ENCODE results near the gene MRM2.

MRM2 gene

DNA sequence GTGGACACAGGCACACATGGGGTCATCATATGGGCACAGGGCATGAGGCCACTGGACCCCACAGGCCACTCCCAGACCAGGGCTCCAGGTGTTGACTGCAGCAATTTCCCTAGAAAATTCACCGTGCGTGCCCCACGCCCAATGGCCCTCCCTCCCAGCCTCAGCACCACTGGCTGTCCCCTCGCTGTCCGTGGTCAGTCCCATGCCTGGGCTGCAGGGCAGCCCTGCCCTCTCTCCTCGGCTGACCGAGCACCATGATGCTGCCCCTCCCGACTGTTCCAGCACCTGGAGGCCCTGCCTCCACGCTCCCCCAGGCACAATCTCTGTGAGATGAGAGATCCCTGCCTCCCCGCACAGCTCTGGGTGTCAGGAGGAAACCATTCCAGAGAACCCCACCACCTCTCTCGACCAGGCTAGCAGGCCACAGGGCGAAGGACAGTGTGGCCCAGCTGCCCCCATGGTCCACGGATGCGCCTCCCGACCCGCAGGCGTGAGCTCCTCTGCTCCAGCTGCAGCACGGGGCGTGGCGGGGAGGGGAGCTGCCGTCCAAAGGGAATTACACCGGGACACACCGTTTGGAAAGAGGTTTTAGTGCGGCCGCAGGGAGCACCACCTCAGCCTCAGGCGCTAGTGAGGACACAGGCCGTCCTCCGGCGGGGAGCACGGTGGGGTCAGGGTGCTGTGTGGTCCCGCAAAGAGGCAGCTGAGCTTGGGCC, 12.6 kb upstream of the MRM2 start:
- Histone ChIP-seq H4K12ac (ENCODE audit: low read depth, low read length) (no peak overlapping the region), H3K9me3 (ENCODE audit: insufficient read depth, low read depth, low read length) (no peaks in the 10 kb centered on the region), H3K79me1 (ENCODE audit: low read length) (peaks cover 2% of the 10 kb centered on the region), H3K36me3 (ENCODE audit: control insufficient read depth in 1 of 2, insufficient read depth in 2 of 2, low read length in 2 of 2) (peaks cover 38 to 48% of the 10 kb centered on the region in 2 experiments), H3K9ac (ENCODE audit: low read length) (no peak overlapping the region), H3K4me1 (ENCODE audit: control insufficient read depth in 1 of 2, insufficient read depth in 2 of 2, low read length in 2 of 2) (no peaks in the 10 kb centered on the region), H3K4ac (ENCODE audit: low read depth, low read length) (no peak overlapping the region), H4K8ac (ENCODE audit: low read depth, low read length) (no peak overlapping the region), H2AFZ (ENCODE audit: insufficient read depth, low read length, poor library complexity) (no peak overlapping the region), H2BK5ac (ENCODE audit: low read depth, low read length, poor library complexity) (no peak overlapping the region), H2BK120ac (ENCODE audit: insufficient read depth, low read length, poor library complexity) (no peak overlapping the region), H3K4me2 (ENCODE audit: low read length) (no peak overlapping the region), H3K27ac (ENCODE audit: low read depth, low read length) (no peak overlapping the region), H3K18ac (ENCODE audit: low read length) (no peak overlapping the region), H3K14ac (ENCODE audit: low read length) (no peak overlapping the region), H2BK12ac (ENCODE audit: low read length) (no peak overlapping the region), H3K79me2 (ENCODE audit: control insufficient read depth, insufficient read depth, low read length, poor library complexity) (no peaks in the 10 kb centered on the region), H2AK5ac (ENCODE audit: low read length) (no peak overlapping the region), H3K27me3 (ENCODE audit: insufficient read depth, low read length) (no peaks in the 10 kb centered on the region), H3K4me3 (ENCODE audit: low read depth, low read length) (no peak overlapping the region), H3K23ac (ENCODE audit: low read length) (no peak overlapping the region), H4K91ac (ENCODE audit: low read depth, low read length) (no peak overlapping the region)
- no CpG with 5 or more reads among the region's 31 CpGs for WGBS (ENCODE audit: extremely low coverage, insufficient coverage, insufficient read length)
- no peak for DNase-seq

DNA sequence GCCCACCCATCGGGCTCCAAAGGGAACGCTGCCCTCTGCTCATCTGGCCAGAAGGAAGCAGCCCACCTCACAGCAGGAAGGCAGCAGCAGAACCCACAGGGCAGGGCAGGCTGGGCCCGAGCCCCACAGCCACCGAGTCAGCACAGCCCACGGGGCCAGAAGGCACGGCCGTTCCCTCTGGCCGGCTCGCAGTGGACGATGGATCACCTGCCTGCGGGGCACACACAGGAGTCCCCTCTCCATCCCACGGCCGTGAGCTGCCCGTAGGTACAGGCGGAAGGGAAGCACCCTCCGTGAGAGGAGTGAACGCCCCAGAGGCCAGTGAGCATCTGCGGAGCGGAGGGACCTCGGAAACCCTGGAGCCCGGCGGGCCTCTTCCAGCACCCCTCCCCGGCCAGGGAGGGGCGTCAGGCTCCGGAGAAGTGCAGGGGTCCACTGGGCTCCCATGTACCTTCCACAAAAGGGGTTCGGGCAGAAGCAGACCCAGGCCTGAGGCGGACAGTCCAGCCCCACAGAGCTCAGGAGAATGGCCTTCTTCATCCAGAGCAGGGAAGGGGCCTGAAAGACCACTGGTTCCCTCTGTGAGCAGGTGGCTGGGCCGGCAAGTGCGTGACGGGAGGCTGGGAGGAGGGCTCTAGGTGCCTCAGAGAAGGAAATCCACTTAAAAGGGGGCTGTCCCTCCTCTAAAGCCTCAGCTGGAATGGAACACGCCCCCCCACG, 11.7 kb upstream of the MRM2 start:
- no peak overlapping the region for H3K4me3 ChIP-seq (ENCODE audit: low read depth, low read length)
- H3K79me2 ChIP-seq (ENCODE audit: control insufficient read depth, insufficient read depth, low read length, poor library complexity) = no peaks in the 10 kb centered on the region
- no peak overlapping the region for H3K4me2 ChIP-seq (ENCODE audit: low read length)
- H3K18ac ChIP-seq (ENCODE audit: low read length) = no peak overlapping the region
- H3K9me3 ChIP-seq (ENCODE audit: insufficient read depth, low read depth, low read length) = no peaks in the 10 kb centered on the region
- no peak overlapping the region for H3K14ac ChIP-seq (ENCODE audit: low read length)
- no peaks in the 10 kb centered on the region for H3K27me3 ChIP-seq (ENCODE audit: insufficient read depth, low read length)
- no peak overlapping the region for H2BK12ac ChIP-seq (ENCODE audit: low read length)
- H2AFZ ChIP-seq (ENCODE audit: insufficient read depth, low read length, poor library complexity) = no peak overlapping the region
- no peak for DNase-seq
- H2BK120ac ChIP-seq (ENCODE audit: insufficient read depth, low read length, poor library complexity) = no peak overlapping the region
- no peak overlapping the region for H4K91ac ChIP-seq (ENCODE audit: low read depth, low read length)
- peaks cover 38 to 48% of the 10 kb centered on the region in 2 experiments for H3K36me3 ChIP-seq (ENCODE audit: control insufficient read depth in 1 of 2, insufficient read depth in 2 of 2, low read length in 2 of 2)
- H4K8ac ChIP-seq (ENCODE audit: low read depth, low read length) = no peak overlapping the region
- no peak overlapping the region for H2AK5ac ChIP-seq (ENCODE audit: low read length)
- H3K79me1 ChIP-seq (ENCODE audit: low read length) = peaks cover 2% of the 10 kb centered on the region
- no peak overlapping the region for H2BK5ac ChIP-seq (ENCODE audit: low read depth, low read length, poor library complexity)
- no peaks in the 10 kb centered on the region for H3K4me1 ChIP-seq (ENCODE audit: control insufficient read depth in 1 of 2, insufficient read depth in 2 of 2, low read length in 2 of 2)
- no peak overlapping the region for H3K23ac ChIP-seq (ENCODE audit: low read length)
- H3K27ac ChIP-seq (ENCODE audit: low read depth, low read length) = no peak overlapping the region
- H3K4ac ChIP-seq (ENCODE audit: low read depth, low read length) = no peak overlapping the region
- H3K9ac ChIP-seq (ENCODE audit: low read length) = no peak overlapping the region
- no peak overlapping the region for H4K12ac ChIP-seq (ENCODE audit: low read depth, low read length)
- WGBS (ENCODE audit: extremely low coverage, insufficient coverage, insufficient read length) = no CpG with 5 or more reads among the region's 32 CpGs

DNA sequence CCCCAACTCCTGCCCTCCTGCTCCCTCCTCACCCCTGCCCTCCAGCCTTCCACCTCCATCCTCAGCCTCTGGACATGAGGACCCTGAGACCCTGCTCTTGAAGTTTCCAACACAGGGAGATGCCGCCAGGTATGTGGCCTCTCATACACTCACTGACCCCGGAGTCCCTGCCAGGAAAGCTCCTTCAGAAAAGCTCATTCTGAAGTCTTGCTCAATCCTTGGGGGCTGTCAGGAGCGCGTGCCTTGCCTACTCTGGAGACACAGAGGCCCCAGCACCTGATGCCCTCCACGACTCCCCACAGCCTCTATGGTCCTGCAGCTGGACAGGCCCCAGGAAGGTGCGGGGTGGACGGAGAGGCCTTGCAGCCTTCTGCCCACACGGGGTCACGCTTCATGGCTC, 11.0 kb upstream of the MRM2 start:
- Histone ChIP-seq H3K9me3 (ENCODE audit: insufficient read depth, low read depth, low read length) (no peaks in the 10 kb centered on the region), H3K79me1 (ENCODE audit: low read length) (peaks cover 2% of the 10 kb centered on the region), H3K4me2 (ENCODE audit: low read length) (no peak overlapping the region), H3K27ac (ENCODE audit: low read depth, low read length) (no peak overlapping the region), H3K27me3 (ENCODE audit: insufficient read depth, low read length) (no peaks in the 10 kb centered on the region), H3K23ac (ENCODE audit: low read length) (no peak overlapping the region), H3K4me1 (ENCODE audit: control insufficient read depth in 1 of 2, insufficient read depth in 2 of 2, low read length in 2 of 2) (no peaks in the 10 kb centered on the region), H3K36me3 (ENCODE audit: control insufficient read depth in 1 of 2, insufficient read depth in 2 of 2, low read length in 2 of 2) (peaks cover 32 to 48% of the 10 kb centered on the region in 2 experiments), H4K12ac (ENCODE audit: low read depth, low read length) (no peak overlapping the region), H2BK120ac (ENCODE audit: insufficient read depth, low read length, poor library complexity) (no peak overlapping the region), H4K8ac (ENCODE audit: low read depth, low read length) (no peak overlapping the region), H2BK12ac (ENCODE audit: low read length) (no peak overlapping the region), H2AFZ (ENCODE audit: insufficient read depth, low read length, poor library complexity) (no peak overlapping the region), H2AK5ac (ENCODE audit: low read length) (no peak overlapping the region), H3K18ac (ENCODE audit: low read length) (no peak overlapping the region), H4K91ac (ENCODE audit: low read depth, low read length) (no peak overlapping the region), H3K79me2 (ENCODE audit: control insufficient read depth, insufficient read depth, low read length, poor library complexity) (no peaks in the 10 kb centered on the region), H3K4ac (ENCODE audit: low read depth, low read length) (no peak overlapping the region), H3K9ac (ENCODE audit: low read length) (no peak overlapping the region), H3K4me3 (ENCODE audit: low read depth, low read length) (no peak overlapping the region), H3K14ac (ENCODE audit: low read length) (no peak overlapping the region), H2BK5ac (ENCODE audit: low read depth, low read length, poor library complexity) (no peak overlapping the region)
- no CpG with 5 or more reads among the region's 9 CpGs for WGBS (ENCODE audit: extremely low coverage, insufficient coverage, insufficient read length)
- no peak for DNase-seq

DNA sequence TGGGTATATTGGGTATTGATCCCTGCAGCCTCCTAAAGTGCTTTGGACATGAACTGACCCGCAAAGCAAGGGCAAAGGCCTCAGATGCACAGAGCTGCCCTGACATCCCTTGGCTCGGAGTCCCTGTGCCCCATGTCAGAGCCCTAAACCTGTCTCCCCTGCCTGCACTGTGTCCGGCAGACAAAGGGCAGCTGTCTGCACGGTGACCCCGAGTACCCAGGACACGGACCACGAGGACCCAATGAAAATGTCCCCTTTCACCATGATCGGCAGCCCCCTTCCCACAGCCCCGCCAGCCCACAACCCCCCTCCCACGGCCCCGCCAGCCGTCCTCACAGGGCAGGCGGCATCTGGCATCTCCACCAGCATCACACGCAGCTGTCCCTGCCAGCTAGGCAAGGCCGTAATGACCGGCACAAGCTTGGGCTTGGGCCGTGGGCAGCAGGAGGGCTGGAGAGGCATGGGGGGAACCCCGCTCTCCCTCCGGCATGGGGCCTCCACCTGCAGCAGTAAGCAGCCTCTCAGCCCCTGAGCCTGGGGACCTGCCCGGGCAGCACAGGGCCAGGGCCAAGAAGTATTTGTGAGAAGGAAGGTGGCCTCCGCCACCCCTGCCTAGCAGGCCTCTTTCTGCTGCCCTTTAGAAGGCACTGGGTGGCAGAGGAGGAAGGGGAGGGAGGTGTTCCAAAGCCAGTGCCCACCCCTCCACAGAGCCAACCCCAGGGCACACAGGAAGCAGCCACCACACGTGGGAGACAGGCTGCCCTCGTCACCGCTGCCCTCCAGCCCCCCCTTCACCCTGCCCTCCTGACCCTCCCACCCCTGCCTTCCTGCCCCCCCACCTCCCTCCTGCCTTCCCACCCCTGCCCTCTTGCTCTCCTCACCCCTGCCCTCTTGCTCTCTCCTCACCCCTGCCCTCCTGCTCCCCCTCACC, 10.1 kb upstream of the MRM2 start:
- no peak overlapping the region for H4K8ac ChIP-seq (ENCODE audit: low read depth, low read length)
- no peak overlapping the region for H2AK5ac ChIP-seq (ENCODE audit: low read length)
- H3K27ac ChIP-seq (ENCODE audit: low read depth, low read length) = no peak overlapping the region
- H3K9ac ChIP-seq (ENCODE audit: low read length) = no peak overlapping the region
- H3K9me3 ChIP-seq (ENCODE audit: insufficient read depth, low read depth, low read length) = no peaks in the 10 kb centered on the region
- H3K4ac ChIP-seq (ENCODE audit: low read depth, low read length) = no peak overlapping the region
- H3K4me1 ChIP-seq (ENCODE audit: control insufficient read depth in 1 of 2, insufficient read depth in 2 of 2, low read length in 2 of 2) = no peaks in the 10 kb centered on the region
- H3K79me2 ChIP-seq (ENCODE audit: control insufficient read depth, insufficient read depth, low read length, poor library complexity) = no peaks in the 10 kb centered on the region
- H4K12ac ChIP-seq (ENCODE audit: low read depth, low read length) = no peak overlapping the region
- H3K4me3 ChIP-seq (ENCODE audit: low read depth, low read length) = no peak overlapping the region
- no peak overlapping the region for H3K4me2 ChIP-seq (ENCODE audit: low read length)
- WGBS (ENCODE audit: extremely low coverage, insufficient coverage, insufficient read length) = no CpG with 5 or more reads among the region's 24 CpGs
- no peak overlapping the region for H2BK5ac ChIP-seq (ENCODE audit: low read depth, low read length, poor library complexity)
- H4K91ac ChIP-seq (ENCODE audit: low read depth, low read length) = no peak overlapping the region
- peaks cover 25 to 42% of the 10 kb centered on the region in 2 experiments for H3K36me3 ChIP-seq (ENCODE audit: control insufficient read depth in 1 of 2, insufficient read depth in 2 of 2, low read length in 2 of 2)
- no peak overlapping the region for H3K14ac ChIP-seq (ENCODE audit: low read length)
- H2AFZ ChIP-seq (ENCODE audit: insufficient read depth, low read length, poor library complexity) = no peak overlapping the region
- no peaks in the 10 kb centered on the region for H3K27me3 ChIP-seq (ENCODE audit: insufficient read depth, low read length)
- no peak overlapping the region for H2BK120ac ChIP-seq (ENCODE audit: insufficient read depth, low read length, poor library complexity)
- no peak for DNase-seq
- H3K23ac ChIP-seq (ENCODE audit: low read length) = no peak overlapping the region
- H2BK12ac ChIP-seq (ENCODE audit: low read length) = no peak overlapping the region
- no peak overlapping the region for H3K18ac ChIP-seq (ENCODE audit: low read length)
- peaks cover 2% of the 10 kb centered on the region for H3K79me1 ChIP-seq (ENCODE audit: low read length)
